ENCODE results near the gene TMEFF1. TPM values are rescaled to one million over a fixed set of nuclear protein-coding genes. Genes with fewer than 3 reads are reported as not detected.

Gene TMEFF1
- total and polyA plus RNA-seq, 4 donors, result 13.1 to 18.0 (median 15.7) TPM

DNA sequence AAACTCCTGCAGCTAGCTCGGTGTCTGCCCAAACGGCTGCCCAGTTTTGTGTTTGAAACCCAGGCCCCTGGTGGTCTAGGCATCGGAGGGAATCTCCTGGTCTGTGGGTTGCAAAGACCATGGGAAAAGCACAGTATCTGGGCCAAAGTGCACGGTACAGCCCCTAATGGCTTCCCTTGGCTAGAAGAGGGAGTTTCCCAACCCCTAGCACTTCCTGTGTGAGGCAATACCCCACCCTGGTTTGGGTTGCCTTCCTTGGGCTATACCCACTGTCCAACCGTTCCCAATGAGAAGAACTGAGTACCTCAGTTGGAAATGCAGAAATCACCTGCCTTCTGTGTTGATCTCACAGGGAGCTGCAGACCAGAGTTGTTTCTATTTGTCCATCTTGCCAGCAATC is 146.7 kb downstream of the TMEFF1 start:
- Histone ChIP-seq H3K4me1 (ENCODE audit: control insufficient read depth, insufficient read depth, low read length) (no peaks in the 10 kb centered on the region), H3K36me3 (ENCODE audit: control insufficient read depth, insufficient read depth, low read length) (no peaks in the 10 kb centered on the region)
- WGBS (ENCODE audit: insufficient coverage), result 87% methylated on average over 4 of the region's 5 CpGs

DNA sequence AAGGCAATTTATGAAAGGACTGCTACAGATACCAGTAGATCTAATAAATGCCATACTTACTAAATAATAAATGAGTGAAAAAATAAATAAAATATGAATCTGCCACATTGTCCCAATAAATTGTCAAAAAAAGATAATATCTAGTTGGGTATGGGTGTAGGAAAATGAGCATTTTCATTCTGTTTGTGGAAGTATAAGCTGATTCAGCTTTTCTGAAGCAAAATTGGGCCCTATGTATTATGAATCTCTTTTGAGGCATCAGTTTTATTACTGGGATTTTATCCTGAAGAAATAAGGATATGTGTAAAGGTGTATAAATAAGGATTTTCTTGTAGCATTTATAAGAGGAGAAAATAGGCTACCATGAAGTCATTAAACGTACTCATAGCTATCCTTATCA is 151.0 kb downstream of the TMEFF1 start:
- H3K27ac ChIP-seq (ENCODE audit: low read depth, low read length), result no peak overlapping the region
- no peaks in the 10 kb centered on the region for H3K27me3 ChIP-seq (ENCODE audit: control insufficient read depth, insufficient read depth, low read length)
- no CpG with 5 or more reads among the region's 1 CpG for WGBS (ENCODE audit: insufficient coverage)
- H3K9me3 ChIP-seq (ENCODE audit: control insufficient read depth, insufficient read depth, low read length), result no peaks in the 10 kb centered on the region
- no peak for DNase-seq (ENCODE audit: low read depth in 4 of 6, low spot score in 6 of 6)
- H3K4me3 ChIP-seq (ENCODE audit: low read depth, low read length), result no peak overlapping the region
- H3K4me1 ChIP-seq (ENCODE audit: control insufficient read depth, insufficient read depth, low read length), result no peaks in the 10 kb centered on the region
- H3K36me3 ChIP-seq (ENCODE audit: control insufficient read depth, insufficient read depth, low read length), result no peaks in the 10 kb centered on the region

More for the DNA sequence above, 146.7 kb downstream of the TMEFF1 start:
- Histone ChIP-seq H3K4me3 (ENCODE audit: low read depth, low read length) (no peak overlapping the region), H3K9me3 (ENCODE audit: control insufficient read depth, insufficient read depth, low read length) (peaks cover 1% of the 10 kb centered on the region), H3K27ac (ENCODE audit: low read depth, low read length) (no peak overlapping the region), H3K27me3 (ENCODE audit: control insufficient read depth, insufficient read depth, low read length) (no peaks in the 10 kb centered on the region)
- DNase-seq (ENCODE audit: low read depth in 4 of 6, low spot score in 6 of 6), result no peak

DNA sequence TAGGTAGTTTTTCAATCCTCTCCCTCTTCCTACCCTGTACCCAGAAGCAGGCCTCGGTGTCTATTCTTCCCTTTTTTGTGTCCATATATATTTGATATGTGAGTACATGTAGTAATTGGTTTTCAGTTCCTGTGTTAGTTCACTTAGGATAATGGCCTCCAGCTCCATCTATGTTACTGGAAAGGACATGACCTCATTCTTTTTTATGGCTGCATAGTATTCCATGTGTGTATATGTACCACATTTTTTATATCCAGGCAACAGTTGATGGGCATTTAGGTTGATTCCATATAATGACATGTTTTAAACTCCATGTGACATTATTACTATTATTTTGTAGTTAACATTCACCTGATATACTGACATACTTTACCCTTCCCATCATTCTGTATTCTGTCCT is 154.0 kb downstream of the TMEFF1 start:
- no CpG with 5 or more reads among the region's 1 CpG for WGBS (ENCODE audit: insufficient coverage)
- no peak for DNase-seq (ENCODE audit: low read depth in 4 of 6, low spot score in 6 of 6)

More for the DNA sequence above, 154.0 kb downstream of the TMEFF1 start:
- H3K27ac ChIP-seq (ENCODE audit: low read depth, low read length), result no peak overlapping the region
- H3K4me3 ChIP-seq (ENCODE audit: low read depth, low read length), result no peak overlapping the region
- no peaks in the 10 kb centered on the region for H3K9me3 ChIP-seq (ENCODE audit: control insufficient read depth, insufficient read depth, low read length)
- H3K36me3 ChIP-seq (ENCODE audit: control insufficient read depth, insufficient read depth, low read length), result no peaks in the 10 kb centered on the region
- no peaks in the 10 kb centered on the region for H3K4me1 ChIP-seq (ENCODE audit: control insufficient read depth, insufficient read depth, low read length)
- no peaks in the 10 kb centered on the region for H3K27me3 ChIP-seq (ENCODE audit: control insufficient read depth, insufficient read depth, low read length)

Other genes starting within 250 kb of the TMEFF1 start
- 10 to 100 TPM; 25.2 to 33.5 TPM for gene TEX10, start 120.2 kb upstream of the TMEFF1 start, total RNA-seq
- gene TEX10, start 120.2 kb upstream of the TMEFF1 start, polyA plus RNA-seq (ENCODE audit: insufficient read length in 2 of 2), result 10 to 100 TPM; 24.9 to 26.0 TPM
- gene MSANTD3, start 46.0 kb upstream of the TMEFF1 start, total RNA-seq, result 10 to 100 TPM; 22.2 to 30.5 TPM
- 10 to 100 TPM; 32.5 to 32.9 TPM for gene MSANTD3, start 46.0 kb upstream of the TMEFF1 start, polyA plus RNA-seq (ENCODE audit: insufficient read length in 2 of 2)
- gene CAVIN4, start 104.9 kb downstream of the TMEFF1 start, total RNA-seq, result 1 to 10 TPM; 2.9 to 3.1 TPM
- gene CAVIN4, start 104.9 kb downstream of the TMEFF1 start, polyA plus RNA-seq (ENCODE audit: insufficient read length in 2 of 2), result 1 to 10 TPM; 1.8 to 3.3 TPM

Data from spinal cord (tissue), 10 donors.